Iris pigment epithelial cell (primary cell): Measurements from ENCODE around the gene BTBD7.
"Not testable (repeated sequence)": the region's sequence is repeated elsewhere in the genome, so short reads cannot be mapped to it uniquely, and the experiment has no call there.

ENCODE experiments used
- DNase-seq: peaks from one replicate; pipeline ENCODE4 v3.0.0-alpha.2; 2011; ENCODE audit warnings: low read depth

The BTBD7 gene, protein sequence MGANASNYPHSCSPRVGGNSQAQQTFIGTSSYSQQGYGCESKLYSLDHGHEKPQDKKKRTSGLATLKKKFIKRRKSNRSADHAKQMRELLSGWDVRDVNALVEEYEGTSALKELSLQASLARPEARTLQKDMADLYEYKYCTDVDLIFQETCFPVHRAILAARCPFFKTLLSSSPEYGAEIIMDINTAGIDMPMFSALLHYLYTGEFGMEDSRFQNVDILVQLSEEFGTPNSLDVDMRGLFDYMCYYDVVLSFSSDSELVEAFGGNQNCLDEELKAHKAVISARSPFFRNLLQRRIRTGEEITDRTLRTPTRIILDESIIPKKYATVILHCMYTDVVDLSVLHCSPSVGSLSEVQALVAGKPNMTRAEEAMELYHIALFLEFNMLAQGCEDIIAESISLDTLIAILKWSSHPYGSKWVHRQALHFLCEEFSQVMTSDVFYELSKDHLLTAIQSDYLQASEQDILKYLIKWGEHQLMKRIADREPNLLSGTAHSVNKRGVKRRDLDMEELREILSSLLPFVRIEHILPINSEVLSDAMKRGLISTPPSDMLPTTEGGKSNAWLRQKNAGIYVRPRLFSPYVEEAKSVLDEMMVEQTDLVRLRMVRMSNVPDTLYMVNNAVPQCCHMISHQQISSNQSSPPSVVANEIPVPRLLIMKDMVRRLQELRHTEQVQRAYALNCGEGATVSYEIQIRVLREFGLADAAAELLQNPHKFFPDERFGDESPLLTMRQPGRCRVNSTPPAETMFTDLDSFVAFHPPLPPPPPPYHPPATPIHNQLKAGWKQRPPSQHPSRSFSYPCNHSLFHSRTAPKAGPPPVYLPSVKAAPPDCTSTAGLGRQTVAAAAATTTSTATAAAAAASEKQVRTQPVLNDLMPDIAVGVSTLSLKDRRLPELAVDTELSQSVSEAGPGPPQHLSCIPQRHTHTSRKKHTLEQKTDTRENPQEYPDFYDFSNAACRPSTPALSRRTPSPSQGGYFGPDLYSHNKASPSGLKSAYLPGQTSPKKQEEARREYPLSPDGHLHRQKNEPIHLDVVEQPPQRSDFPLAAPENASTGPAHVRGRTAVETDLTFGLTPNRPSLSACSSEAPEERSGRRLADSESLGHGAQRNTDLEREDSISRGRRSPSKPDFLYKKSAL

GRCh38 chr14:93332853-93333630 lies at the start of gene BTBD7:
Gene BTBD7, minus strand, starts transcription at chr14:93333036. Its CDS starts 36,985 bp downstream, at chr14:93296051.
- peak; percentile 91 for DNase-seq

GRCh38 chr14:93381644-93382043 lies 48.8 kb upstream of the BTBD7 start:
- DNase-seq, result no peak

GRCh38 chr14:93379831-93380230 lies 47.0 kb upstream of the BTBD7 start:
- DNase-seq, result no peak

DNA sequence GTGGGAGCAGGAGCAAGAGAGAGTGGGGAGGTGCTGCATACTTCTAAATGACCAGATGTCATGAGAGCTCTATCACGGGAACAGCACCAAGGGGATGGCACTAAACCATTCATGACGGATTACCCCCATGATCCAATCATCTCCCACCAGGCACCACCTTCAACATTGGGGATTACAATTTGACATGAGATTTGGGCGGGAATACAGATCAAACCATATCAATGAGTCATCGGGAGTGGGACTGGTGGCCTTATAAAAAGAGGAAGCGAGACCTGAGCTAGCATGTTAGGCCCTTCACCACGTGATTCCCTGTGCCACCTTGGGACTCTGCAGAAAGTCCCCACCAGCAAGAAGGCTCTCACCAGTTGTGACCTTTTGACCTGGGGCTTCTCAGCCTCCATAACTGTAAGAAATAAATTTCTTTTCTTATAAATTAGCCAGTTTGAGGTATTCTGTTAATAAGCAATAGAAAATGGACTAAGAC lies 42.9 kb upstream of the BTBD7 start:
- no peak for DNase-seq

DNA sequence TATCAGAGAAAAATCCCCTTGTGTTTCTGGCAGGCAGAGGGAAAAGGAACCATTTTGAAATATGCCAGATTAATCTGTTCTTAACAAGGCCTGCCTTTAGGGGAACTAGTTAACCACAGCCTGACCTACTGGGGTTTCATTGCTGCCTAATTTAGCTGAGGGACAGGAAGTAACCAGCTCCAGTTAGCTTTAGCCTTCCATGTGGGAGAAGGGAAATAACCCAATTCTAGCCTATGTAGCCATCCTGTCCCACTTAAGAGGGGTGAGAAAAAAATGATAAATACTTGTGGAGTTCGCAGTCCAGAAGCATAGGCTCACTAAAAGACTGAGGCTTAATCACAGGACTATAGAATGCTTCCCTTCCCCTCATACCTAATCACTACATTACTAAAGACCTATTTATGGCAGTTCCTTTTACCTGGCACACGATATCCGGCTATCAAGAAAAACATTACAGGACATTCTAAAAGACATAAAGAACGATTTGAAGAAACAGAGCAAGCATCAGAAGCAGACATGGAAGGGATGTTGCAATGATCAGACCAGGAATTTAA lies 37.0 kb upstream of the BTBD7 start:
- DNase-seq, result no peak

DNA sequence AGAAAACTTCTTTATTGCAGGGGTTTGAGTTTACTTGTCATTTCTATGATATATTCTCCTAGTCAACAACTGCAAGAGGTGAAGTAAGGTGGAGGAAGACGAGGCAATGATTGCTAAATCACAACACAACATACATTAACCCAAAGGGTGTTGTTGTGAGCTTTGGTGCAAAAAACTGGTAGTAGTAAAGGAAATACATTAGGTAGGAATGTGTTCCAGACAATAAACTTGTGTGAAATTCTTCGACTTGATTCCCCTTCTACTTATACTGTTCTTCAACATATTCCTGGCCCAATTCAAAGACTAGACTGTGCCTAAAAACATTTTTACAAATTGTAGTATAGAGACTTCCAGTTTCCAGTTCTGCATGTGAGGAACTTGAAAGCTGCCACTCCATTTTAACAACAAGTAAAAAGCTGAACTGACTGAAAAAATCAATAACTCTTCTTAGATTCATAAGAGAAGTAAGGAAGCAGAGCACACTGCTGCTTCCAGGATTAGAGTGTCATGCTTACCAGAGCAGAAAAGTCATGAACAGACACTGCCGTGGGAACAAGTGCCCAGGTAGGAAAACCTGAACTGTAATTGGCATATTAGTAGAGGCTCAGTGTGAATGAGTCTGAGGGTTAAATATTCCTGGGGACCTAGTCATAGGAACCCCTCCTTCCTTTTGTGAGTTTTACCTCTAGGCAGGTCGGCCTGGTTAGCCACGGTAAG lies 36.3 kb upstream of the BTBD7 start:
- no peak for DNase-seq

DNA sequence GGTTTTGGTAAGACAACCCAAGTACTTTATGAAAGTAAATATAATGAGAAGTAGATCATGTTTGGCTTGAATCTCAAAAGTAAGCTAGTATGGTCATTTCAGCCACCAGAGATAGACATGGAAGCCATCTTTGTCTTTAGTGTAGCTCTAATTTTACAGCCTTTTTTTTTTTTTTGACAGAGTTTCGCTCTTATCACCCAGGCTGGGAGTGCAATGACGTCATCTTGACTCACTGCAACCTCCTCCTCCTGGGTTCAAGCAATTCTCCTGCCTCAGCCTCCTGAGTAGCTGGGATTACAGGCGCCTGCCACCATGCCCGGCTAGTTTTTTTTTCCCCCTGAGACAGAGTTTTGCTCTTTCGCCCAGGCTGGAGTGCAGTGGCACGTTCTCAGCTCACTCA lies 22.0 kb upstream of the BTBD7 start:
- DNase-seq, result not testable (repeated sequence)

DNA sequence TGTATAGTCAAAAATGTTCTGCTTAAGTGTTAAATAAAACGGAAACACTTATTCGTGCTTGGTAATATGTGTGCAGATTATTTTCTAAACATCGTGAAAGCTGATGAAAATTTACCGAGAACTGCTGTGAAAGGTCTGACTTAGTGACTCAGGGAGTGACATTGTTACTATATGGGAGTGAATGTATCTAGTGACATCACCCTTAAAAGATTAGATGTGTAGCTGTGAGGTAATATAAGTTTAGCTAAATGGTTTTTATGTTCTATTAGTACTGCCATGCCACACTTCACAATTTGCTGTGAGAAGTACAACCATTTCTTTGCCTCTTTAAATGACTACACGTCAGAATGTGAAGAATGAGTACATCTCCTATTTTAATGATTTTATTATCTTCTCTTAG lies 15.5 kb upstream of the BTBD7 start:
- no peak for DNase-seq

DNA sequence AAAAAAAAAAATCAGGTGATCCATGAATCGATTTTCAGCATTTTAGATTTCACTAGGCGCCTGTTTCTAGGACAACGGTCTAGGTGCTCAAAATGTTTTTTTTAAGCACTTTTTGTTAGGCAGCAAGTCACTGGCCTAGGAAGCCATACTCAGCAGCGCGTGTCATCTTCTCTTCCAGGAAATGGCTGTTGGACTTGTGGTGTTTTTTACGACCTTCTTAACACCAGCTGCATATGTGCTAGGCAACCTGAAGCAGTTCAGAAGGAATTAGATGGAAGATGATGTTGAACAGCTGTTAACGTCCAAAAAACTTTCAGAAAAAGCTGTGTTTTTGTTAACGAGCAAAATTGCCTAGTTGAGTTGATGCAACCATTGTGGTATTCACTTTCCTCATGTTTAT lies 15.0 kb upstream of the BTBD7 start:
- no peak for DNase-seq

DNA sequence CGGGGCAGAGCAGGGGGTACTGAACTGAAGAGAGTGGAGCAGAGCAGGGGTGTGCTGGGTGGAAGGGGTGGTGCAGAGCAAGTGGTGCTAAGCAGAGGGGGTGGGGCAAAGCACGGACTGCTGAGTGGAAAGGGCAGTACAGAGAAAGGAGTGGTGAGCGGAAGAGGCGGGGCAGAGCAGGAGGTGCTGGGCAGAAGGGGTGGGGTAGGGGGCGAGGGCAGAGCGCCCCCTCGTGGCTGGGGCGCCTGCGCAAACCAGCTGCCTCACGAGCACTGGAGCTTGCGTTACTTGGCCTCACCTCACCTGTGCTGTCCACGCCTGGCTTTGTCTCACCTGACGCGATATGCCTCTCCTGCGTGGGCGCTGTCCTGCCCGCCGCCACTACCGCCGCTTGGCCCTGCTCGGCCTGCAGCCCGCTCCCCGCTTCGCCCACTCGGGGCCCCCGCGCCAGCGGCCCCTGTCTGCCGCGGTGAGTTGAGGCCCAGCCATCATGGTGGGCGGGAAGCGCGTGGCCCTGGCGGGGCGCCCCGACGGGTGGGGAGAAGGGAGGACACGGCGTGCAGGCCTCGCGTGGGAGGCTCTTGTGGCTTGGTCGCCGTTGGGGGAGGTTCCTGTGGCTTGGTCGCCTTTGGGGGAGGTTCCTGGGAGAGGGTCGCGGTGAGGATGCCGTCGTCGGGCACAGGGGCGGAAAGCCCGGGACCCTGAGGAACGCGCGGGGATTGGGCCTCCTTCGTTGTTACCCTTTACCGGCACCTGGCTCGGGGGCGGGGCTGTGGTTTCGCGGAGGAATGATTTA lies 14.3 kb upstream of the BTBD7 start, which contains the start of gene COX8C:
TSS of gene COX8C (plus strand) at position 257 of the 796 bp plus-strand sequence. CDS start at position 344, 87 bp downstream.
- no peak for DNase-seq

GRCh38 chr14:93343797-93344196 lies 11.0 kb upstream of the BTBD7 start:
- DNase-seq, result no peak

- no peak for DNase-seq
These were observed 10.4 kb upstream of the BTBD7 start for GRCh38 chr14:93343266-93343665.

- DNase-seq, result no peak
These were observed 5.0 kb upstream of the BTBD7 start for GRCh38 chr14:93337884-93338283.

DNA sequence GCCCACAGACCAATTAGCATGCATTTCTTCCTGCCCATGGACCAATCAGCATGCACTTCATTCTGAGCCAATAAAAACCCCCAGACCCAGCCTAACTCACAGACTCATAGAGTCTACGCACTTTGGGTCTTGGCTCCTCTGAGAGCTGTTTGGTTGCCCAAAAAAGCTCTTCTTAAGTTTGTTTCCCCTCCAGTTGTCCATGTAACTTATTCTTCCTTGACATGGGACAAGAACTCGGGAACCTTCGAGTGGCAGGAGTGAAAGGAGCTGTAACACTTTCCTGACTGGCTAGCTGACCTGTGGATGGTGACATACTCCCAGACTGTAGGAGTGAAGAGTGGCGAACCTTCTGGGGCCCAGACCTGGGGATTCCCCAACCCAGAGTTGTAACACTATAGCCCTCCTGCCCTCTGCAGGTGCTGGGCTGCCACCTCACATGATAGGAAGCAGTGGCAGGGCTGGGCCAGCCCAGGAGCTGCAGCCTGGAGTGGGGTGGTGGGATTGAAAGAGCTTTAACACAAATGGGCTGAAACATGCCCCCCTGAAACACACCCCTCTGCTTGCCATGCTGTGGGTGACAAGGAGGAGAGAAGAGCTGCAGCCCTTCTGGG lies 4.4 kb upstream of the BTBD7 start:
- no peak for DNase-seq

DNA sequence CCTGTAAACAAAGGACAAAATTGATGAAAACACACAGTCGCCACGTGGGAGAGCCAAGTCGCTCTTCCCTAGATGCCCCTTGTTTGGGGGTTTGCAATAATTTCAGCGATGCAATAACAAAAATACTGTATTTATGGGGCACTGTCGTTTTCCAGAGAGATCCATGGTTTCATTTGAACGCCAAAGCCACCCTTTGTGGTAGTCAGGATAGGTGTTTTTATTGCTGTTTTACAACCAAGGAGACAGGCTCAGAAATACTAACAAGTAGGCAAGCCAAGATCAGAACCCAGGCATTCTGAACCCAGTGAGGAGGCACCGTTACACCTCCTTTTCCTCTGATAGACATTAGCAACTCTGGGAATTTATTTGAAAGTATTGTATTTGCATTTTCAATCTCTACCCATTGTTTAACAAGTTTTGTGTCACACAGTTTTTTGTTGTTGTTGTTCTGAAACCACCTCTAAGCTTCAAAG lies 831 bp upstream of the BTBD7 start:
- no peak for DNase-seq

DNA sequence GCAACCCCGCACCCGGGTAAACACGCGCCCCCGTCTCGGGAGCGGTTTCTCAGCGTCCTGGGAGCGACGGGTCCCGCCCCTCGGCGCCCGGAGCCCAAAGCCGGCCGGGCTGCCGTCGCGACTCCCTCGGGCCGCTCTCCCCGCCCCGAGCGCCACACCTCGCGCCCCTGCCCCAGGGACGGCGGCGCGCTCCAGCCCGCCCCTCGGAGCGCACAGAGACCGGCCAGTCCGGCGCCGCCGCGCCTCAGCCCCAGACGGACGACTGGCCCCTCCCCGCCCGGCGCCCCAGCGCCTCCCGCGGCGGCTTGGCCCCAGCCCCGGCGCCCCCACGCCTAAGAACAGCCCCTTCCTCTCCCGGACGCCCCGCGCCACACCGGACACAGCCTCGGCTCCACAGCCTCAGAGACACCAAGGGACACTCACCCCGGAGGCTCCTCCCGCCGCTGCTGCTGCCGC lies 411 bp downstream of the BTBD7 start:
- DNase-seq, result peak; percentile 49

DNA sequence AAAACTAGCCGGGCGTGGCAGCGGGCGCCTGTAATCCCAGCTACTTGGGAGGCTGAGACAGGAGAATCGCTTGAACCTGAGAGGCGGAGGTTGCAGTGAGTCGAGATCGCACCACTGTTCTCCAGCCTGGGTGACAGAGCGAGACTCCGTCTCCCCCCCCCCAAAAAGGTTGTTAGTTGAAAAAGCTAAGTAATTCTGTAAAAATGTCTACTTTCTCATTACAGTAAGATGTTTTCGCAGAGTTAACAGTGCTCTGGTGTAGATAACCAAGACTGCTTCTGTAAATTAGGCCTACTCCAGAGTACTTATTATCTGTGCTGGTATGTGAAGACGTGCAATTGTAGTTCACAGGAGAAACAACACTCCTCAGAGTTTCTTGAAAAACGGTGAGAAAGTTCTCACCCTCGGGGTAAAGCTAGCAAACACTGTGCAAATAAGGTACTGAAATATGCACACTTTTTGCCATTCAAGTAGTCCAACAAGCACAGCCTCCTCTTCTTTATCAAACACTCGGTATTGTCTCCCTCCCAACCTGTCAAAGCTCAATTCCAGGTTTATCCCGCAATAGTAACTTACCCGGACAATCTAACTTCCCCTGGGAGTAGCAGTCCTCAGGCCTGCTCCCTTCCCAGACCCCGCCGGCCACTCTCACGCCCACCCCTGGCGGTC lies 974 bp downstream of the BTBD7 start:
- peak; percentile 30 for DNase-seq

DNA sequence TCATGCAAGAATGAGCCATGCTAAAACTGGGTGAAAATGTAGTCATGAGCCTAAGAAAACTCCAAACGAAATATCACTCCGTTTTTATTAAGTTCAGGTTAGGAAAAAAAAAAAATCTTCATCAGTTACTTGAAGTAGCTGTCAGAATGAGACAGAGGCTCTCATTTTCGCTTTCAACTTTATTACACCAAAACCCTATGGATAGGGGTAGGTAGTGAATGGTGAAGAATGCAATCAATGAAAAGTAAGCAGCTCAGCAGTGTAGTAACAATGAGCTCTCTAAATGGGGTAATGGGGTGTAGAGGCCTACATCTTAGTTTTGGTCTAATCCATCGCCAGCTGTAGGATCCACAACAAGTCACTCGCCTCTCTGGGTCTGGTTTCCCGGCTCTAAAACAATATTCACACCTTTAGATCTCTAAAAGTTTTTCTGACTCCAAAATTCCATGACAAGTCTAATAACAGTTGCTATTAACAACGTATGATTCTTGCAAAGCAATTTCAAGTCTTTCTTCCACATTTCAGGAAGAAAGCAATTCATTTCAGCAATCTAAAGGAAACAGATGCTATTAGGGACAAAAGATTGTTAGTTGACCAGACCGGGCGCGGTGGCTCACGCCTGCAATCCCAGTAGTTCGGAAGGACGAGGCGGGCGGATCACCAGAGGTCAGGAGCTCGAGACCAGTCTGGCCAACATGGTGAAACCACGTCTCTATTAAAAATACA lies 1.7 kb downstream of the BTBD7 start:
- DNase-seq, result no peak
